ACC112 (cell line): Measurements from ENCODE around the gene RAB3A.

Source experiments
- H2AFZ ChIP-seq: fragments of 200-600 bp; sonication (generic); one replicate; pipeline ENCODE4 v1.6.0; 2017; ENCODE audit warnings: antibody characterized with exemption, low read length; ENCODE audit not compliant: unreplicated experiment
- H3K27ac ChIP-seq: fragments of 200-600 bp; sonication (generic); 2 replicates; pipeline ENCODE4 v1.5.1; 2014; ENCODE audit warnings: low read depth, mild to moderate bottlenecking, antibody characterized with exemption, low read length, moderate library complexity
- H3K27me3 ChIP-seq: fragments of 200-600 bp; sonication (generic); 2 replicates; pipeline ENCODE4 v1.6.1; 2014; ENCODE audit warnings: mild to moderate bottlenecking, antibody characterized with exemption, low read length, moderate library complexity, mixed read lengths; ENCODE audit not compliant: insufficient read depth
- H3K36me3 ChIP-seq: fragments of 200-600 bp; sonication (generic); 2 replicates; pipeline ENCODE4 v1.6.1; 2016; ENCODE audit warnings: mild to moderate bottlenecking, antibody characterized with exemption, low read length, moderate library complexity, mixed read lengths; ENCODE audit not compliant: insufficient read depth
- H3K4me1 ChIP-seq: fragments of 200-600 bp; sonication (generic); one replicate; pipeline ENCODE4 v1.6.1; 2016; ENCODE audit warnings: low read length, mixed read lengths; ENCODE audit not compliant: insufficient read depth, unreplicated experiment, control insufficient read depth
- H3K4me3 ChIP-seq: fragments of 200-600 bp; sonication (generic); 2 replicates; pipeline ENCODE4 v1.5.1; 2014; ENCODE audit warnings: mild to moderate bottlenecking, low read depth, low read length
- H3K79me2 ChIP-seq: fragments of 200-600 bp; sonication (generic); one replicate; pipeline ENCODE4 v1.6.0; 2016; ENCODE audit warnings: low read length; ENCODE audit not compliant: control insufficient read depth, unreplicated experiment, insufficient read depth

The RAB3A gene

GRCh38 chr19:18147396-18147795, 56.4 kb downstream of the RAB3A start:
- Histone ChIP-seq H3K27ac (no peak overlapping the region), H3K27me3 (no peaks in the 10 kb centered on the region), H3K4me1 (no peaks in the 10 kb centered on the region), H3K4me3 (no peak overlapping the region), H3K36me3 (peaks cover 10% of the 10 kb centered on the region; the same call in 1 of the 2 replicates), H3K79me2 (no peaks in the 10 kb centered on the region), H2AFZ (no peak overlapping the region)
